COR-L47 (cell line): ENCODE data around the gene TMCO6.
"Not testable (repeated sequence)": the region's sequence is repeated elsewhere in the genome, so short reads cannot be mapped to it uniquely, and the experiment has no call there.

Source experiments
- DNase-seq: peaks from one replicate; lab custom pipeline; 2025; lab: John Stamatoyannopoulos, UW

TMCO6 gene

GRCh38 chr5:140639148-140639981 is at the start of gene TMCO6:
TMCO6 (plus strand) TSS chr5:140639451; CDS start chr5:140639528, 77 bp downstream.
- DNase-seq: peak; percentile 95

GRCh38 chr5:140590861-140591260 is 48.4 kb upstream of the TMCO6 start:
- no peak for DNase-seq

GRCh38 chr5:140591747-140592372 is 47.4 kb upstream of the TMCO6 start:
- no peak for DNase-seq

- DNase-seq: not testable (repeated sequence)
These were observed 46.2 kb upstream of the TMCO6 start for GRCh38 chr5:140593070-140593469.

GRCh38 chr5:140594169-140594568 is 45.1 kb upstream of the TMCO6 start:
- no peak for DNase-seq

GRCh38 chr5:140595538-140596300 is 43.5 kb upstream of the TMCO6 start:
- DNase-seq: peak; percentile 10

GRCh38 chr5:140596321-140596741 is 42.9 kb upstream of the TMCO6 start:
- no peak for DNase-seq

GRCh38 chr5:140598836-140599235 is 40.4 kb upstream of the TMCO6 start:
- DNase-seq: no peak

GRCh38 chr5:140600096-140600495 is 39.2 kb upstream of the TMCO6 start:
- no peak for DNase-seq

- no peak for DNase-seq
These were observed 37.1 kb upstream of the TMCO6 start for GRCh38 chr5:140602147-140602546.

- not testable (repeated sequence) for DNase-seq
These were observed 35.9 kb upstream of the TMCO6 start for GRCh38 chr5:140603446-140603698.

- no peak for DNase-seq
These were observed 35.5 kb upstream of the TMCO6 start for GRCh38 chr5:140603734-140604133.

- DNase-seq: no peak
These were observed 33.4 kb upstream of the TMCO6 start for GRCh38 chr5:140605879-140606278.

- no peak for DNase-seq
These were observed 32.2 kb upstream of the TMCO6 start for GRCh38 chr5:140607031-140607430.

GRCh38 chr5:140608722-140609121 is 30.5 kb upstream of the TMCO6 start:
- no peak for DNase-seq

- no peak for DNase-seq
These were observed 30.1 kb upstream of the TMCO6 start for GRCh38 chr5:140609126-140609525.

- no peak for DNase-seq
These were observed 28.2 kb upstream of the TMCO6 start for GRCh38 chr5:140611020-140611521.

GRCh38 chr5:140622301-140622700 is 16.9 kb upstream of the TMCO6 start:
- no peak for DNase-seq

- not testable (repeated sequence) for DNase-seq
These were observed 16.2 kb upstream of the TMCO6 start for GRCh38 chr5:140623061-140623460.

GRCh38 chr5:140624886-140625285 is 14.4 kb upstream of the TMCO6 start:
- DNase-seq: not testable (repeated sequence)

- no peak for DNase-seq
These were observed 11.3 kb upstream of the TMCO6 start for GRCh38 chr5:140627972-140628371.

- no peak for DNase-seq
These were observed 10.5 kb upstream of the TMCO6 start for GRCh38 chr5:140628711-140629110.
